AG04449 (cell line): Measurements from ENCODE around the gene TGM6.

Experiments
- CTCF ChIA-PET: fragments of 350-600 bp; formaldehyde crosslinking; extraction: SDS; loops from one replicate; lab custom pipeline; 2021; ENCODE audit warnings: antibody characterized with exemption; lab: Yijun Ruan, JAX
- POLR2A ChIA-PET: fragments of 400-600, 350-600 bp; formaldehyde crosslinking; extraction: SDS; loops from one replicate; lab custom pipeline; 2020; ENCODE audit warnings: antibody characterized with exemption, inconsistent platforms; lab: Yijun Ruan, JAX
- DNase-seq: peaks from one replicate; pipeline ENCODE4 v3.0.0-alpha.2; 2010; ENCODE audit warnings: low read depth, low spot score
- H3K4me3 ChIP-seq: 2 replicates; pipeline ENCODE4 v1.5.1; 2011; ENCODE audit warnings: low read depth, mild to moderate bottlenecking, control low read depth, low read length
- TF ChIP-seq, protein P1 (sequence below): IDR thresholded peaks from one replicate; pipeline ENCODE4 v1.5.1; 2011; ENCODE audit warnings: mild to moderate bottlenecking, moderate library complexity, low read length, control low read depth, inconsistent platforms; ENCODE audit not compliant: insufficient read depth; ENCODE audit errors: missing control alignments

Gene TGM6

DNA sequence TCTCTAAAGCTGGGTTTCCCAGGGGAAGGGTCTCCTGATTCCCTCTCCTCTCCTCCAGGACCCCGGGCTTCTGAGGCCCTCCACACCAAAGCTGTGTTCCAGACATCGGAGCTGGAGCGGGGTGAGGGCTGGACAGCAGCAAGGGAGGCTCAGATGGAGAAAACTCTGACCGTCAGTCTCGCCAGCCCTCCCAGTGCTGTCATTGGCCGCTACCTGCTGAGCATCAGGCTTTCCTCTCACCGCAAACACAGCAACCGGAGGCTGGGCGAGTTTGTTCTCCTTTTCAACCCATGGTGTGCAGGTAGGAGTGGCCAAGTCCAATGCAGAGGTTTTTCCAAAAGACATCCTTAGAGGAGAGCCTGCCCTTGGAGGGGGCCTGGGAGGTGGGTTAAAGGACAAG, 14.4 kb downstream of the TGM6 start:
- no peak overlapping the region for H3K4me3 ChIP-seq
- TF ChIP-seq, protein P1, sequence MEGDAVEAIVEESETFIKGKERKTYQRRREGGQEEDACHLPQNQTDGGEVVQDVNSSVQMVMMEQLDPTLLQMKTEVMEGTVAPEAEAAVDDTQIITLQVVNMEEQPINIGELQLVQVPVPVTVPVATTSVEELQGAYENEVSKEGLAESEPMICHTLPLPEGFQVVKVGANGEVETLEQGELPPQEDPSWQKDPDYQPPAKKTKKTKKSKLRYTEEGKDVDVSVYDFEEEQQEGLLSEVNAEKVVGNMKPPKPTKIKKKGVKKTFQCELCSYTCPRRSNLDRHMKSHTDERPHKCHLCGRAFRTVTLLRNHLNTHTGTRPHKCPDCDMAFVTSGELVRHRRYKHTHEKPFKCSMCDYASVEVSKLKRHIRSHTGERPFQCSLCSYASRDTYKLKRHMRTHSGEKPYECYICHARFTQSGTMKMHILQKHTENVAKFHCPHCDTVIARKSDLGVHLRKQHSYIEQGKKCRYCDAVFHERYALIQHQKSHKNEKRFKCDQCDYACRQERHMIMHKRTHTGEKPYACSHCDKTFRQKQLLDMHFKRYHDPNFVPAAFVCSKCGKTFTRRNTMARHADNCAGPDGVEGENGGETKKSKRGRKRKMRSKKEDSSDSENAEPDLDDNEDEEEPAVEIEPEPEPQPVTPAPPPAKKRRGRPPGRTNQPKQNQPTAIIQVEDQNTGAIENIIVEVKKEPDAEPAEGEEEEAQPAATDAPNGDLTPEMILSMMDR, result no peak
- POLR2A ChIA-PET, result no interaction called here
- CTCF ChIA-PET, result interaction anchor here (0.9 to 1.5 kb wide), 2 partner anchors 8 to 9 kb away, joined by 4 to 6 read pairs; no protein-coding TSS in a partner anchor
- DNase-seq, result no peak

DNA sequence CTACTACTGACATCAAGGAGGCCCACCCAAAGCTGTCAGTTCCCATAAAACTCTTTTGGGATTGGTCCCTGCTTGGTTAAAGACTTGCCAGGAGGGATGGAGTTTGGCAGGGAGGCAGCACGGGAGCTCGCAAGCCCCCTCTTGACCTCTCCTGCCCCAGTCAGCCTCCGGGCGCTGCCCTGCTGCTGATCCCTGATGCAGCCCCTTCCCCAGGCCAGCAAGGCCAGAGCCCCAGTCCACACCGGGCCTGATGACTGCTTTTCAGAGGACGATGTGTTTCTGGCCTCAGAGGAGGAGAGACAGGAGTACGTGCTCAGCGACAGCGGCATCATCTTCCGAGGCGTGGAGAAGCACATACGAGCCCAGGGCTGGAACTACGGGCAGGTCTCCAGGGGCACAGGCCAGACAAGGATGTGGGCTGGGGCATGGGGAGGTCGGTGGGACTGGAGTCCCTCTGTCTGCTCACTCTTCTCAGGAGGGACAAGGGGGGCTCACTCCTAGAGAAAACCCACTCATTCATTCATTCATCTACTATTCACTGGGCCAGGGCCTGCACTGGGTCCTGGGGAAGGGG, 15.6 kb downstream of the TGM6 start:
- no peak overlapping the region for H3K4me3 ChIP-seq
- TF ChIP-seq, protein P1, result no peak
- DNase-seq, result no peak
- ChIA-PET CTCF (interaction anchor here (1.6 to 4.4 kb wide), 2 partner anchors 9 to 189 kb away, joined by 6 to 15 read pairs; no protein-coding TSS in a partner anchor), POLR2A (no interaction called here)

DNA sequence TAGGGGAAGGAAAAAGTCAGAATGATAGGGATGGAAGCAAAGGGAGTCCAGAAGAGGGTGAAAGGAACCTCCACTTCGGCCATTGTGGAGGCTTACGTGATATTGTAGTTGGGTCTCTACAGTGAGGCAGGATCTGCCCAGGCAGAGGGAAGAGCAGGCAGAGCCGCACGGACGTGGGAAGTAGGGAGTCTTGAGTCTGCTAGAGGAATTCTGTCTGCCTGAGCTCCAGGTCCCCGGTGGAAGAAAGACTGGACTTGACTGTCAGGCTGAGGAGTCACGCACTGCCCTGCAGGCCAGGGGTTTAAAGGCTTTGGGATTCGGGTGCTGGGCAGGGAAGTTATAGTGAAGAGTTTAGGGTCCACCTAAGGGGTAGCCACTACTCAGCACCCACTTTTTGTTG, 16.4 kb downstream of the TGM6 start:
- ChIA-PET POLR2A (no interaction called here), CTCF (interaction anchor here (1.6 to 4.4 kb wide), 2 partner anchors 10 to 190 kb away, joined by 6 to 15 read pairs; no protein-coding TSS in a partner anchor)
- no peak overlapping the region for H3K4me3 ChIP-seq
- no peak for DNase-seq
- TF ChIP-seq, protein P1, result no peak

DNA sequence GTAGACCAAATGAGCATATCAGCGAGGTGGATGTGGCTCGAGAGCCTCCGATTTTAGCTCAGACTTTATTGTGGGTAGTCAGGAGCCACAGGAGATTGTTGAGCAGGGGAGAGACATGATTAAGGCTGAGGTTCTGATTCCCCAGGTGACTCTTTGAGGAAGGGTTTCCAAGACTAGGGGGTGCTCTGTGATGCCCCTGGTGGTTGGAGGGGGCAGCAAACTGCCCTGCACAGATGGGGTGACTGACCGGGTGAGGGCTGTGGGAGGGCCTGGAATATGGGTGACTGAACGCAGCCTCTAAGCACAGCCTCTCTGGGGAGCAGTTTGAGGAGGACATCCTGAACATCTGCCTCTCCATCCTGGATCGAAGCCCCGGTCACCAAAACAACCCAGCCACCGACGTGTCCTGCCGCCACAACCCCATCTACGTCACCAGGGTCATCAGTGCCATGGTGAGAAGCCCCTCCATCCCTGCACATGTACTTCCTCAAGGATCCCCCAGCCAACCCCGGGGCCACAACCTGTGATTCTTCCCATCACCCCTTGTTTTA, 17.0 kb downstream of the TGM6 start:
- H3K4me3 ChIP-seq, result no peak overlapping the region
- TF ChIP-seq, protein P1, result no peak
- no peak for DNase-seq
- POLR2A ChIA-PET, result no interaction called here
- CTCF ChIA-PET, result interaction anchor here (1.6 to 8.2 kb wide), 3 partner anchors 10 to 190 kb away, joined by 6 to 57 read pairs (median 15); no protein-coding TSS in a partner anchor

DNA sequence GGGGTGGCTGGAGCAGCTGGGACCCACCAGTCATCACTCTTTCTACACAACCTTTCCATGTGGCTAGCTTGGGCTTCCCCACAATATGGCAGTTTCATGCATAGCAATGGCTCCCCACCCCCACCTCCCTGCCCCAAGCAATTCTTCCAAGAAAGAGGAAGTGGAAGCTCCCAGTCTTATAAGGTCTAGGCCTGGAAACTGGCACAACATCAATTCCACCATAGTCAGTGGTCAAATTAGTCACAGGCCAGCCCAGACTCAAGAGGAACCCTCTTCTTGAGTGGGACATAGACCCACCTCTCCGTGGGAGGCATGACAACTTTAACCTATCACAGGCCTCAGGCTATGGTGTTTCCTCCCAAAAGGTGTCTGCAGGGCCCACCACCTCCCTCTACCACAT, 17.7 kb downstream of the TGM6 start:
- no peak overlapping the region for H3K4me3 ChIP-seq
- ChIA-PET POLR2A (no interaction called here), CTCF (interaction anchor here (4.4 to 8.2 kb wide), 2 partner anchors 13 to 191 kb away, joined by 15 to 57 read pairs; no protein-coding TSS in a partner anchor)
- TF ChIP-seq, protein P1, result no peak
- no peak for DNase-seq

DNA sequence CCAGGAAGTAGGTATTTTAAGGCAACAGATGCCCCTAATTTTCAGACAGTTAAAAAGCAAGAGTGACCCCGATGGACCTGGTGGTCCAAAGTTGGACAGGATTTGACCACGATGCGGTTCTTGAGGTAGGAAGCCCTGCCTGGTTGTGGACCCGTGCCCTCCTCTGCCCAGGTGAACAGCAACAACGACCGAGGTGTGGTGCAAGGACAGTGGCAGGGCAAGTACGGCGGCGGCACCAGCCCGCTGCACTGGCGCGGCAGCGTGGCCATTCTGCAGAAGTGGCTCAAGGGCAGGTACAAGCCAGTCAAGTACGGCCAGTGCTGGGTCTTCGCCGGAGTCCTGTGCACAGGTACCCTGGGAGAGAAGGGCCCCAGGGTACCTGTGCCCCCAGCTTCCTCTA, 18.7 kb downstream of the TGM6 start:
- POLR2A ChIA-PET, result no interaction called here
- CTCF ChIA-PET, result interaction anchor here (4.4 to 8.2 kb wide), 2 partner anchors 14 to 192 kb away, joined by 15 to 57 read pairs; no protein-coding TSS in a partner anchor
- TF ChIP-seq, protein P1, result no peak
- H3K4me3 ChIP-seq, result no peak overlapping the region
- DNase-seq, result no peak
